Neural crest cell (in vitro differentiated cells): ENCODE results near the gene CXXC1. TPM values are rescaled to one million over a fixed set of nuclear protein-coding genes. Genes with fewer than 3 reads are reported as not detected.

ENCODE experiments used
- DNase-seq: peaks from one replicate; pipeline ENCODE4 v3.0.0; 2021; ENCODE audit warnings: low read depth, mixed read lengths, low spot score
- H3K27ac Mint-ChIP-seq: one replicate; pipeline ENCODE4 v1.8.0; 2021; ENCODE audit warnings: mild to moderate bottlenecking, mixed read lengths; ENCODE audit not compliant: unreplicated experiment
- H3K27me3 Mint-ChIP-seq: 2 replicates; pipeline ENCODE4 v1.8.0; 2021; ENCODE audit warnings: low read depth, mild to moderate bottlenecking, mixed read lengths
- H3K36me3 Mint-ChIP-seq: 2 replicates; pipeline ENCODE4 v1.8.0; 2021; ENCODE audit warnings: low read depth, mild to moderate bottlenecking, mixed read lengths
- H3K4me1 Mint-ChIP-seq: 2 replicates; pipeline ENCODE4 v1.8.0; 2021; ENCODE audit warnings: mixed read lengths
- H3K4me3 Mint-ChIP-seq: one replicate; pipeline ENCODE4 v1.8.0; 2021; ENCODE audit warnings: mild to moderate bottlenecking, mixed read lengths
- H3K9me3 Mint-ChIP-seq: 2 replicates; pipeline ENCODE4 v1.8.0; 2021; ENCODE audit warnings: mixed read lengths
- total RNA-seq: library from RNA; stranded (reverse); gene quantifications from 2 replicates; pipeline ENCODE4 v1.2.1, GENCODE V29; 2021
- TF ChIP-seq, protein P1 (sequence below): fragments of 200-600 bp; sonication (generic); conservative IDR thresholded peaks from 2 replicates; pipeline ENCODE4 v1.5.0; 2021; ENCODE audit warnings: antibody characterized with exemption, mild to moderate bottlenecking

The CXXC1 gene
- total RNA-seq, 1 donor from 2014 or later: 108 TPM

DNA sequence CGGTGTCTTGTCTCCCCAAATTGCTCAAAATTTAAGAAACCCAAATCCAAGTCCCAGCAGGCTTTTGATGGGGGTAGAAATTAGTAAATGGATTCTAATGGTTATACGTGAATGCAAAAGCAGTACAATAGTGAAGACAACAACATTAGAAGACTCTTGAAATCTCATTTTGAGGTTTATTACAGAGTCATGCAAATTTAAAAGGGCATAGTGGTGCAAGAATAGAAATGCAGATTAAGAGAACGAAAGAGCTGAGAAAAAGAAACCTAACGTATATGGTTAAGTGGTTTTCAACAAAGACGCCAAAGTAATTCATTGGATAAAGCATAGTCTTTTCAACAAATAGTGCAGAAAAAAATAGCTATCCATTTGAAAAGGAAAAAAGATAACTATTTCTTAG lies 33.2 kb upstream of the CXXC1 start:
- no peak for DNase-seq

DNA sequence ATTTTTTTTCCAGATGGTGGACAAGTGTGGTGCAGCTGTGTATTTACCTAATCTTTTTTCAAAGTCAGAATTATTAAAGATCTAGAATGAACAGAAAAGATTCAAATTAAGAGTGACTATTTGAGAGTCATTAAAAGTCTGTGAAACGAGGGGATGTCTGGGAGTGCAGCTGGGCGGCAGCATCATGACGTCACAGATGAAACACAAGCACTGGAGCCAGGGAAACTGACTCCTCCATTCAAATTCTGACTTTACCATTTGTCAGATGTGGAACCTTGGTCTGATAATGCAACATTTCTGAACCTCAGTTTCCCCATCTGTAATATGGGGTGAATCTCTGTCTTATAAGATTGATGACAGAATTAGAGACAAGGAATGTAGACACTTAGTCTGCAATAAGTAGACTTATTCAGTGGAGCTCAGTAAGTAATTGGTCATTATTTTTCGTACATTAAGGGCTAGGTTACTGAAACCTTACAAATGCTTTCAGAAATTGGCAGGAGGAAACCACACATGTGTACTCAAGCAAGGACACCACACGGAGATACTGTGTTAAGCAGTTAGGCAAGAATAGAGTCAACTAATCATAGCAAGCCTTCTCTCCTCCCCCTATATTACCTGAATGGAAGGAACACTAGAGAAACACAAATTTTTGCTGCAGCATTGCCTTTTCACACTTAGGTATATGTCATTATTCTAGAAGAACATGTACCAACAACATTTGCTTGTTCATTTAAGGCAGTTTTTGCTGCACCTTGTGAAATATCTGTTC lies 27.8 kb upstream of the CXXC1 start:
- TF ChIP-seq, protein P1, sequence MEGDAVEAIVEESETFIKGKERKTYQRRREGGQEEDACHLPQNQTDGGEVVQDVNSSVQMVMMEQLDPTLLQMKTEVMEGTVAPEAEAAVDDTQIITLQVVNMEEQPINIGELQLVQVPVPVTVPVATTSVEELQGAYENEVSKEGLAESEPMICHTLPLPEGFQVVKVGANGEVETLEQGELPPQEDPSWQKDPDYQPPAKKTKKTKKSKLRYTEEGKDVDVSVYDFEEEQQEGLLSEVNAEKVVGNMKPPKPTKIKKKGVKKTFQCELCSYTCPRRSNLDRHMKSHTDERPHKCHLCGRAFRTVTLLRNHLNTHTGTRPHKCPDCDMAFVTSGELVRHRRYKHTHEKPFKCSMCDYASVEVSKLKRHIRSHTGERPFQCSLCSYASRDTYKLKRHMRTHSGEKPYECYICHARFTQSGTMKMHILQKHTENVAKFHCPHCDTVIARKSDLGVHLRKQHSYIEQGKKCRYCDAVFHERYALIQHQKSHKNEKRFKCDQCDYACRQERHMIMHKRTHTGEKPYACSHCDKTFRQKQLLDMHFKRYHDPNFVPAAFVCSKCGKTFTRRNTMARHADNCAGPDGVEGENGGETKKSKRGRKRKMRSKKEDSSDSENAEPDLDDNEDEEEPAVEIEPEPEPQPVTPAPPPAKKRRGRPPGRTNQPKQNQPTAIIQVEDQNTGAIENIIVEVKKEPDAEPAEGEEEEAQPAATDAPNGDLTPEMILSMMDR: no peak
- H3K27me3 Mint-ChIP-seq: peaks cover 53% of the 10 kb centered on the region
- no peaks in the 10 kb centered on the region for H3K9me3 Mint-ChIP-seq
- no peak overlapping the region for H3K27ac Mint-ChIP-seq
- no peaks in the 10 kb centered on the region for H3K4me1 Mint-ChIP-seq
- DNase-seq: no peak
- no peak overlapping the region for H3K4me3 Mint-ChIP-seq
- H3K36me3 Mint-ChIP-seq: no peaks in the 10 kb centered on the region

More for the DNA sequence above, 33.2 kb upstream of the CXXC1 start:
- H3K27ac Mint-ChIP-seq: no peak overlapping the region
- peaks cover 4% of the 10 kb centered on the region for H3K4me1 Mint-ChIP-seq
- H3K4me3 Mint-ChIP-seq: no peak overlapping the region
- H3K36me3 Mint-ChIP-seq: no peaks in the 10 kb centered on the region
- H3K9me3 Mint-ChIP-seq: no peaks in the 10 kb centered on the region
- H3K27me3 Mint-ChIP-seq: peaks cover 30% of the 10 kb centered on the region
- TF ChIP-seq, protein P1: no peak

DNA sequence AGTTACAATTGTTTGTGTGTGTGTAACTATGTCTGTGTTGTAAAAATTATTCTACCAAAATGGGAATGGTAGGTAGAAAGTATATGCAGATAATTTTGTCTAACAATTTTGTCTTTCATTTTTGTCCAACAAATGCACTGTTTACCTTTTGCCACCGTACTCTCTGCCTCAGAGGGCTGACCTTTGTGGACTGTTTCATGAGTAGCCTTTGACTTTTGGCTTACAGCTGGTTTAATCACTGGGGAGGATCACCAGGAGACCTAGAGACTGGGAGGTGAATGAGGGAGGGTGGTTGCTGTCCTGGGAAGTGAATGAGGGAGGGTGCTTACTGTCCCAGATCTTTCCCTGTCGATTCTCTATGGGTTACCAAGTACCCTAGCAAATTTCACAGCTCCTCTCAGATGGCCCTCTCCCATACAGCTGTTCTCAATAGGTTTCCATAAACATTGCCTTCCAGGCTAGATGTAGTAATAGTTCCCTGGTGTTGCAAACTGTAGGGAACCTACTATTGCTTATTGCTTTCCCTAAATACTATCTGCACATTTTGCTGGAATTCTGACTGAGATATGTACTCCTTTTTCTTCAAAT lies 26.5 kb upstream of the CXXC1 start:
- H3K36me3 Mint-ChIP-seq: no peaks in the 10 kb centered on the region
- H3K27ac Mint-ChIP-seq: no peak overlapping the region
- H3K9me3 Mint-ChIP-seq: no peaks in the 10 kb centered on the region
- H3K4me1 Mint-ChIP-seq: no peaks in the 10 kb centered on the region
- H3K27me3 Mint-ChIP-seq: peaks cover 52% of the 10 kb centered on the region
- TF ChIP-seq, protein P1: no peak
- DNase-seq: no peak
- no peak overlapping the region for H3K4me3 Mint-ChIP-seq

DNA sequence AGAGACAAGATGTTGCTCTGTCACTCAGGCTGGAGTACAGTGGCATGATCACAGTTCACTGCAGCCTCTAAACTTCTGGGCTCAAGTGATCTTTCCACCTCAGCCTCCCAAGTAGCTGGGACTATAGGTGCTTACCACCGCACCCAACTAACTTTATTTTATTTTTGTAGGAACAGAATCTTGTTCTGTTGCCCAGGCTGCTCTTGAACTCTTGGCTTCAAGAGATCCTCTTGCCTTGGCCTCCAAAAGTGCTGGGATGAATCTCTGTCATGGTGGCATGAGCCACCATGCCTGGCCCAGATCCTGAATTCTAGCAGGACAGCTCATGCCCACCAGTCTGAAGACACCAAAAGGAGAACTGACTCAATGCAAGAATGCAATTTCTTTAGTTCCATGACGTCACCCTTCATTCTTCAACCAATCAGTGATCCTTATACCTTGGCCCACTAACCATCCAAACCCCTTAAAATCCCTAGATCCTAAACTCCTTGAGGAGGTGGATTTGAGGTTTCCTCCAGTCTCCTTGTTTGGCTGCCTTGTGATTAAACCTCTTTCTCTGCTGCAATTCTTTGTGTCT lies 25.6 kb upstream of the CXXC1 start:
- Mint-ChIP-seq H3K27ac (no peak overlapping the region), H3K36me3 (no peaks in the 10 kb centered on the region), H3K9me3 (no peaks in the 10 kb centered on the region), H3K4me3 (no peak overlapping the region), H3K27me3 (peaks cover 48% of the 10 kb centered on the region), H3K4me1 (no peaks in the 10 kb centered on the region)
- no peak for DNase-seq
- TF ChIP-seq, protein P1: no peak

DNA sequence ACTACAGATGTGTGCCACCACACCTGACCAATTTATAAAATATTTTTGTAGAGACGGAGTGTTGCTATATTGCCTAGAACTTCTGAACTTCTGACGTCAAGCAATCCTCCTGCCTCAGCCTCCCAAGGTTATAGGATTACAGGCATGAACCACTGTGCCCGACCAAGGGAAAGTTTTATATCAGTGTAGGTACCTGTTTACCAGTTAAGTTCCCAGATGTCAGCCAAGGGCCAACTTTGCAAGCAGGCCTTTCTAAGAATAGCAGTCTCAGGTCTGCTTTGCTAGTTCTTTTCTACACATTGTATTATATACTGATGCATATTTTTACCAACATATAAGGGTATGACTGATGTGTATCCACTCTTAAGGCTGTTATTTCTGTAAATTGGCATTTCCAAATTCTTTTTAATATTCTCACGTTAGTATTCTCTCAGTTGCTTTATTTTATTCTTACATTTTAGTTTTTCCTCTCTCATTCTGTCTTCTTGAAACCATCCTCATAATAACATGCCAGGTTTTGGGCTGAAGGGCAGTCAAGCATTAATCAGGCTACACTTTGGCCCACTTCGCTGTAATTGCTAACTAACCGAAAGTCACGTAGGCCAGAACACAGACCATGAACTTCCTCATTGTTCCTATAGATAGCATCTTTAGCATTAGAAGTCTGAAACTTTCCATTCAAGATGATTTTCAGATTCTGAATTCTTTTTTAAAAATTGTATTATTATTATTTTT lies 25.0 kb upstream of the CXXC1 start:
- Mint-ChIP-seq H3K27ac (no peak overlapping the region), H3K4me3 (no peak overlapping the region), H3K36me3 (no peaks in the 10 kb centered on the region), H3K9me3 (no peaks in the 10 kb centered on the region), H3K4me1 (peaks cover 5% of the 10 kb centered on the region), H3K27me3 (peaks cover 50% of the 10 kb centered on the region)
- TF ChIP-seq, protein P1: no peak
- no peak for DNase-seq
